HG02943 (cell line): ENCODE measurements around the gene FBXO2.
A peak's percentile ranks its signal among the peaks of the same experiment; 100 is the strongest.

ENCODE experiments used
- ATAC-seq: cut with Tn5 transposase; IDR thresholded peaks from one replicate; pipeline ENCODE4 v1.9.1; 2021; ENCODE audit warnings: mild to moderate bottlenecking, low read depth, moderate library complexity; ENCODE audit not compliant: unreplicated experiment

FBXO2 gene

GRCh38 chr1:11682799-11683198, 28.6 kb upstream of the FBXO2 start:
- ATAC-seq, result no peak

- no peak for ATAC-seq
Measured at GRCh38 chr1:11682287-11682771, 28.1 kb upstream of the FBXO2 start.

- peak; percentile 84 for ATAC-seq
Measured at GRCh38 chr1:11681071-11681771, 27.0 kb upstream of the FBXO2 start, which contains the start of gene MAD2L2. MAD2L2 (minus strand) TSS chr1:11681148; CDS start chr1:11680601, 547 bp downstream.

DNA sequence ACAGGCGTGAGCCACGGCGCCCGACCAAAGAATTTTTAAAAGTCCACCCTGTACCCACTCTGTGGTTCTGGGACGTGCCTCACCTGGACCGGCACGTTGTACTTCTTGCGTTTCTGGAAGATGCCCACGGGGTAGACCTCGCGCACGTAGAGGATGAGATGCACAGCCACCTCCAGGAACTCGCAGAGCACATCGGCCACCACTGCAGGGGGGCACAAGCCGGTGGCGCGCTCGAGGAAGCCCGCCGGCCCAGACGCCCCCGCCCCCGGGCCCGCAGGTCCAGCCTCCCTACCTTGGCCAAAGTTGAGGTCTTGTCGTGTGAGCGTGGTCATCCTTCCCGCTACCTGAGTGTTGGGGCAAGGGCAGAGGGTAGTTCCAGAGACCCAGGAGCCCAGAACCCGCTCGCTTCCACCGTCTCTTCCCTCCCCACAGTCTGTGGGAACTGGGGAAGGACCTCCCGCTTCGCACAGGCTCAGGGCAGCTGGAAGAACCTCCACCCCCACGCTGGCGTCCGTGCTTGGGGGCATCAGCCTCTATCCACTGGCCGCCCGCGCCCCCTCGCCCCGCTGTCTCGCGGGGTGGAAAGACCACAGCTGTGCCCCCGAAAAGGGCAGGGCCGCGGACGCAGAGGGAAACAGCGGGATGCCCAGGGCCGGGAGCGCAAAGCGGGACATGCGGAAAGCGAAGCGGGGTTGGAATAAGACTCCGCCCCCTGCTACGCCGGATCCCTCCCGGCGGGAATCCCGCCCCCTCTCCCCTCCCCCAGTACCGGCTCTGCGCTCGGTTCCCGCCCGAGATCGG, 26.2 kb upstream of the FBXO2 start:
- peak; percentile 16 for ATAC-seq

GRCh38 chr1:11678442-11678841, 24.2 kb upstream of the FBXO2 start:
- no peak for ATAC-seq

GRCh38 chr1:11676386-11677103, 22.3 kb upstream of the FBXO2 start:
- ATAC-seq, result no peak

- no peak for ATAC-seq
Measured at GRCh38 chr1:11675325-11675724, 21.1 kb upstream of the FBXO2 start.

GRCh38 chr1:11674488-11674887, 20.3 kb upstream of the FBXO2 start:
- ATAC-seq, result no peak

DNA sequence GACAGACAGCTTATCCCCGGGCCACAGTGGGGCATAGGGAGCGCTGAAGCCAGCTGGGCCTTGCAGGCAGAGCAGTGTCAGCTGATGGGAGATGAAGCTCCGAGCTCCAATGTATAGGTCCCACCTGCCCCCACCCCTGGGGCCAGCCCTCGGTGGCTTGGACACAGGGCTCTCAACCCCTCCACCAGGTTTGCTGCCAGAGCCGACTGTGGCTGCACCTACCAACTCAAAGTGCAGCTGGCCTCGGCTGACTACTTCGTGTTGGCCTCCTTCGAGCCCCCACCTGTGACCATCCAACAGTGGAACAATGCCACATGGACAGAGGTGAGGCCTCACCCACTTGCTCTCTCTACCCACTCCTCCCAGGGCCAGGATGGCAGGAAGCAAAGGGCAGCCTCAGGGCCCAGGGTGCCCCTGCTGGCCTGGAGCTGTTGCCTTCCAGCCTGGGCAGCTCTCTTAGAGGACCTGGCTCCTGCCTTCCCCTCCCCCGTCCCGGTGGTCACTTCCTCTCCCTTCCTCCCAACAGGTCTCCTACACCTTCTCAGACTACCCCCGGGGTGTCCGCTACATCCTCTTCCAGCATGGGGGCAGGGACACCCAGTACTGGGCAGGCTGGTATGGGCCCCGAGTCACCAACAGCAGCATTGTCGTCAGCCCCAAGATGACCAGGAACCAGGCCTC, 19.0 kb upstream of the FBXO2 start:
- ATAC-seq, result no peak

- no peak for ATAC-seq
Measured at GRCh38 chr1:11671544-11672286, 17.5 kb upstream of the FBXO2 start.

GRCh38 chr1:11671205-11671543, 16.9 kb upstream of the FBXO2 start:
- ATAC-seq, result no peak

DNA sequence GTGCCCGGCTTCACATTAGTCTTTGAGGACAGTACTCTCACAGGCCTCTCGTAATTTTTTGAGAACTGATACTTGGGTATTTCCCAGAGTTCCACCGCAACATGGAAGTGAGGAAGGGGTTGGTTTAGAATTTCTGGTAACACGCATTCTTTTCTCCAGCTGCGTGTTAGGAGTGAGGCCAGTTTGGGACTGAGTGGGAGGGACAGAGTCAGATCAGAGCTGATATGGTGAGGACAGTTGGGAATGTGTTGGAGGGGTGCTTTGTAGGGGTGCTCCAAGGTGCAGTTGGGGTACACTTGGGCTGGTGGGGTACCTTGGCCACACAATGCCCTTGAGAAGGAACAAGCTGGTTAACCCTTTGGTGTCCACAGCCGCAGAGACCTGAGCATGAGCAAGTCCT, 16.5 kb upstream of the FBXO2 start:
- no peak for ATAC-seq

DNA sequence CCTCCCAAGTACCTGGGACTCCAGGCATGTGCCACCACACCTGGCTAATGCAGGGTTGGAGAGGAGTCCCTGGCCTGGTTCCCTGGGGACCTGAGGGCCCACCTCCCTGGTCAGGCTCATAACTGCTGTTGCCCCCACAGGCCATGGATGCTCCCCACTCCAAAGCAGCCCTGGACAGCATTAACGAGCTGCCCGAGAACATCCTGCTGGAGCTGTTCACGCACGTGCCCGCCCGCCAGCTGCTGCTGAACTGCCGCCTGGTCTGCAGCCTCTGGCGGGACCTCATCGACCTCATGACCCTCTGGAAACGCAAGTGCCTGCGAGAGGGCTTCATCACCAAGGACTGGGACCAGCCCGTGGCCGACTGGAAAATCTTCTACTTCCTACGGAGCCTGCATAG, 14.3 kb upstream of the FBXO2 start:
- ATAC-seq, result no peak

DNA sequence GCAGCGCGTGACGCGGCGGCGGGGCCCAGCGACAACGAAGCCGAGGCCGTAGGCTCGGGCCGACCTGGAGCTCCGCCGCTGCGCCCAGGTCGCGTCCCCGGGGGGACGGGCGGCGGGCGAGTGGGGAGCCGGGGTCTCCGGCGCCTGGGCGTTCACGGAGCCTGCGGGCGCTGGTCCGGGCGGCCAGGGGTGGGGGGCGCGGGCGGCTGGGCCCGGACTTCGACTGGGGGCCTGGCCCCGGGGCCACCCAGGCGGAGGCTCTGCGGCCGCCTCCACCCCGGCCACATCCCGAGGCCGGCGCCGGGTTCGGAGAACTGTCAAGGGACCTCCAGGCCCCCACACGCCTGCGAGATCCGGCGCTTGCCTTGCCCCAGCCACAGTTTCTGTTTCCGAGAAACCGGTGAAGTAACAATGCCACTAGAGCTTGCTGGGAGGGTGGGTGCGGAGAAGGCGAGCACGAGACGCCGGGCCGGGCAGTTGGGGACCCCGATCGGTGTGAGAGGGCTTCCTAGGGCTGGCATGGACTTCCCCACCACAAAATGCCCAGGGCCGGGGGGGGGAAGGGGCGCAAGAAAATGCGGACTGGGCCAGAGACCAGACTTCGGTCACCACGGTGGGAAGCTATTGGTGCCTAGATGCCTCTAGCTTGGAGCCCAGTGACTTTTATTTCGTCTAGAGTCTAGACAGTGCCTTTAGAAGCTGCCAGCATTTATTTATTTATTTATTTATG, 10.3 kb upstream of the FBXO2 start:
- ATAC-seq, result peak; percentile 54

GRCh38 chr1:11661103-11661502, 6.9 kb upstream of the FBXO2 start:
- no peak for ATAC-seq

DNA sequence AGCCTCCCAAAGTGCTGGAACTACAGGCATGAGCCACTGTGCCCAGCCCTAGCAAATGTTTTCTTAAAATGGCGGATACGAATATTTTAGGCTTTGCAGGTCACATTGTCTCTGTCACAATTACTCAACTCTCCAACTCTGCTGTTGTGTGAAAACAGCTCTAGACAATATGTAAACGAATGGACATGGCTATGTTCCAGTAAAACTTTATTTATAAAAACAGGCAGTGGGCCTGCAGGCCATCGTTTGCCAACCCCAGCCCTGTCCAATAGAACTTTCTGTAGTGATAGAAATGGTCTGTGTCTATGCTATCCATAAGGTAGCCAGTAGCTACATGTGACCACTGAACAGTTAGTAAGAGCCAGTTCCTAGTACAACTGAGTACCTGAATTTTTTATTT, 5.5 kb upstream of the FBXO2 start:
- ATAC-seq, result no peak

DNA sequence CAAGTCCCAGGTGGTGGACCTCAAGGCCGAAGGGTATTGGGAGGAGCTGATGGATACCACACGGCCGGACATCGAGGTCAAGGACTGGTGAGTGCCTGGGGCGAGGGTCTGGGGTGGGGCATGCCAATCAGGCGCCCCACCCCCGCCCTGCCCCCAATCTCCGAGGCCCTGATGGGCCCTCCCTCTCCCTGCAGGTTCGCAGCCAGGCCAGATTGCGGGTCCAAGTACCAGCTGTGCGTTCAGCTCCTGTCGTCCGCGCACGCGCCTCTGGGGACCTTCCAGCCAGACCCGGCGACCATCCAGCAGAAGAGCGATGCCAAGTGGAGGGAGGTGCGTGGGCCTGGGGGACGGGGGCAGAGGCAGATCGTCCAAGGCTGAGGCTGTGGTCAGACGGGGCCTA, 4.3 kb upstream of the FBXO2 start:
- no peak for ATAC-seq

GRCh38 chr1:11657654-11658053, 3.4 kb upstream of the FBXO2 start:
- ATAC-seq, result no peak
